Measurements from ENCODE around the gene APPBP2. TPM values are rescaled to one million over a fixed set of nuclear protein-coding genes. Genes with fewer than 3 reads are reported as not detected.
A peak's percentile ranks its signal among the peaks of the same experiment; 100 is the strongest.
"Not testable (repeated sequence)": the region's sequence is repeated elsewhere in the genome, so short reads cannot be mapped to it uniquely, and the experiment has no call there.

The APPBP2 gene
- total RNA-seq, 1 experiment from 2014 or later, result 32.5 TPM

DNA sequence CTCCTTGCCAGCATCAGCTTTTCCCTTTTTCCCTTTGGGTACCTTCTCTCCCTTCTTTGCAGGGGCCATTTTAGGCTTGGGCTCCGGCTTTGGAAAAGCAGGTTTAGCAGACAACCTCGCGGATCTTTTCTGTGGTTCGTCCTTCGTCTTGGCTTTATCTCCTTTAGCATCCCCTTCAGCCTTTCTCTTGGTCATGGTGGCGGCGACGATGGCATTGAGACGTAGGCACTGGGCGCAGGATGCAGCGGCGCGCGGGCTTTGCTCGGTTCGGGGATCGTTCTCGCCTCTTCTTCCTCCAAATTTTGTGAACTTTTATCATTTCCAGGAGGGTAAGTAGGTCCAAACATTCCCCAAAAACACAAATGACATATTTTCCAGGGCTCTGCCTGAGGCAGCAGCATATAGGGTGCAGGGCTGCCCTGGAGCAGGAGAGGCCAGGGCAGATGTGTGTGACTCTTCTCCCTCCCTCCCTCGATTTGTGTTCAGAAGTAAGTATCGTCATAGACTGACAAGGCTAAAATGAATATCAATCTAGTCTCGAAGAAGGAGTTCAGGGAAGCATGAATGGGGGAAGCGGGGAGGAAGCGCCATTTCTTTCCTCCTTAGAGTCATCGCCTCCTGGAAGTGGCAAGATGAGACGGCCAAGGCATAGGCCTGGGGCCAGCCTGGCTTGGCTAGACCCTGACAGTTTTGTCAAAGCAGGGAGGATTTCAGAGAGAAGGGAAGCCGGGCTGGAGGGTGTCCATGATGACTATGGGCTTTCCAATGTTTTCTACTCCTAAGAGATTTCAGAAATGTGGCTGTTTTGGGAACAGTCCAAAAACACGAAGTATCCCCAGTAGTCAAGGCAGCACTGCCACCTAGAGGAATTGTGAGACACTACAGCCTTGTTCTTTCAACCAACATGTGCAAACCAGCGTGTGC, 90.5 kb downstream of the APPBP2 start:
- Histone ChIP-seq H3K9me2 (ENCODE audit: insufficient read depth) (no peaks in the 10 kb centered on the region), H3K79me2 (ENCODE audit: low read depth) (no peaks in the 10 kb centered on the region), H3K27me3 (ENCODE audit: insufficient read depth, low read depth) (no peaks in the 10 kb centered on the region), H2AFZ (no peak overlapping the region), H4K20me1 (ENCODE audit: insufficient read depth) (no peaks in the 10 kb centered on the region), H3K36me3 (ENCODE audit: low read depth) (no peaks in the 10 kb centered on the region), H3K27ac (no peak overlapping the region), H3K4me3 (no peak overlapping the region), H3K4me1 (replicated peaks; ENCODE audit: insufficient read depth) (no peaks in the 10 kb centered on the region), H3K9me3 (ENCODE audit: insufficient read depth, low read depth) (no peaks in the 10 kb centered on the region), H3F3A (ENCODE audit: insufficient read depth, low read depth) (no peaks in the 10 kb centered on the region), H3K4me2 (no peak overlapping the region)
- no TSS peak for BruUV-seq (replicated peaks)
- no peak for TF ChIP-seq EZH2 (IDR thresholded peaks at IDR 0.05; ENCODE audit: low read depth)
- TF ChIP-seq, protein P1, sequence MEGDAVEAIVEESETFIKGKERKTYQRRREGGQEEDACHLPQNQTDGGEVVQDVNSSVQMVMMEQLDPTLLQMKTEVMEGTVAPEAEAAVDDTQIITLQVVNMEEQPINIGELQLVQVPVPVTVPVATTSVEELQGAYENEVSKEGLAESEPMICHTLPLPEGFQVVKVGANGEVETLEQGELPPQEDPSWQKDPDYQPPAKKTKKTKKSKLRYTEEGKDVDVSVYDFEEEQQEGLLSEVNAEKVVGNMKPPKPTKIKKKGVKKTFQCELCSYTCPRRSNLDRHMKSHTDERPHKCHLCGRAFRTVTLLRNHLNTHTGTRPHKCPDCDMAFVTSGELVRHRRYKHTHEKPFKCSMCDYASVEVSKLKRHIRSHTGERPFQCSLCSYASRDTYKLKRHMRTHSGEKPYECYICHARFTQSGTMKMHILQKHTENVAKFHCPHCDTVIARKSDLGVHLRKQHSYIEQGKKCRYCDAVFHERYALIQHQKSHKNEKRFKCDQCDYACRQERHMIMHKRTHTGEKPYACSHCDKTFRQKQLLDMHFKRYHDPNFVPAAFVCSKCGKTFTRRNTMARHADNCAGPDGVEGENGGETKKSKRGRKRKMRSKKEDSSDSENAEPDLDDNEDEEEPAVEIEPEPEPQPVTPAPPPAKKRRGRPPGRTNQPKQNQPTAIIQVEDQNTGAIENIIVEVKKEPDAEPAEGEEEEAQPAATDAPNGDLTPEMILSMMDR (conservative IDR thresholded peaks at IDR 0.05), result peak; percentile 98
- ChIA-PET CTCF (interaction anchor here (0.6 kb wide), 1 partner anchor 203 kb away, joined by 3 read pairs; no protein-coding TSS in a partner anchor), POLR2A (ENCODE audit: unreplicated experiment) (no interaction called here)
- intact Hi-C loops (cut with micrococcal nuclease; ENCODE audit: unreplicated experiment), result loop anchor here (1.0 to 10.0 kb wide), 3 partner anchors 203 to 292 kb away; no protein-coding TSS in a partner anchor
- peak; percentile 55 to 72 for DNase-seq

DNA sequence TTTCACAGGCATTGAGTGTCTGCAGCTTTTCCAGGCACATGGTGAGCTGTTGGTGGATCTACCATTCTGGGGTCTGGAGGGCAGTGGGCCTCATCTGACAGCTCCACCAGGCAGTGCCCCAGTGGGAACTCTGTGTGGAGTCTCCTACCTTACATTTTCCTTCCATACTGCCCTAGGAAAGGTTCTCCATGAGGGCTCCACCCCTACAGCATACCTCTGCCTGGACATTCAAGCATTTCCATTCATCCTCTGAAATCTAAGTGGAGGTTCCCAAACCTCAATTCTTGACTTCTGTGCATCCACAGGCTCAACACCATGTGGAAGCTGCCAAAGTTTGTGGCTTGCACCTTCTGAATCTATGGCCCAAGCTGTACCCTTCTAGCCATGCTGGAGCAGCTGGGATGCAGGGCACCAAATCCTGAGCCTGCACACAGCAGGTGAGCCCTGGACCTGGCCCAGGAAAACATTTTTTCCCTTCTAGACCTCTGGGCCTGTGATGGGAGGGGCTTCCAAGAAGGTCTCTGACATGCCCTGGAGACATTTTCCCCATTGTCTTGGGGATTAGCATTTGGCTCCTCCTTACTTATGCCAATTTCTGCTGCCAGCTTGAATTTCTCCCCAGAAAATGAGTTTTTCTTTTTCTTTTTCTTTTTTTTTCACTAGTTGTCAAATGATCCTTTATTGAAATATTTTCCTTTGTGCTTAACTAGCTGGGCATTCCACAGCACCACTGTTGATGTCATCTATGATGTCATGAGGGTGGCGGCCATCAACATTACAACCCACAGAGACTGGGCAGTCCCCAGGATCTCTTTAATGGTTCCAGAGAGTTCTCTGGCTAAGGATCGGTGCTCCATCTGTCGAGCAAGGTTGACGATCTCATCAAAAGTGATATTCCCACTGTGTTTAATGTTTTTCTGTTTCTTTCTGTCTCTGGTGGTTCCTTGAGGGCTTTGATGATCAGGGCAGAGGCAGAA, 92.7 kb downstream of the APPBP2 start:
- H4K20me1 ChIP-seq (ENCODE audit: insufficient read depth); H3F3A ChIP-seq (ENCODE audit: insufficient read depth, low read depth); H3K9me3 ChIP-seq (ENCODE audit: insufficient read depth, low read depth); H3K9me2 ChIP-seq (ENCODE audit: insufficient read depth); H2AFZ ChIP-seq; POLR2A ChIA-PET (ENCODE audit: unreplicated experiment); BruUV-seq (replicated peaks); H3K4me1 ChIP-seq (replicated peaks; ENCODE audit: insufficient read depth); H3K27me3 ChIP-seq (ENCODE audit: insufficient read depth, low read depth); H3K36me3 ChIP-seq (ENCODE audit: low read depth); H3K27ac ChIP-seq; DNase-seq; H3K4me2 ChIP-seq; H3K79me2 ChIP-seq (ENCODE audit: low read depth); H3K4me3 ChIP-seq: not testable (repeated sequence)
- intact Hi-C loops (cut with micrococcal nuclease; ENCODE audit: unreplicated experiment), result loop anchor here (10.0 kb wide), 1 partner anchor 209 kb away; no protein-coding TSS in a partner anchor
- CTCF ChIA-PET, result interaction anchor here (0.6 kb wide), 1 partner anchor 189 kb away, joined by 7 read pairs; no protein-coding TSS in a partner anchor

DNA sequence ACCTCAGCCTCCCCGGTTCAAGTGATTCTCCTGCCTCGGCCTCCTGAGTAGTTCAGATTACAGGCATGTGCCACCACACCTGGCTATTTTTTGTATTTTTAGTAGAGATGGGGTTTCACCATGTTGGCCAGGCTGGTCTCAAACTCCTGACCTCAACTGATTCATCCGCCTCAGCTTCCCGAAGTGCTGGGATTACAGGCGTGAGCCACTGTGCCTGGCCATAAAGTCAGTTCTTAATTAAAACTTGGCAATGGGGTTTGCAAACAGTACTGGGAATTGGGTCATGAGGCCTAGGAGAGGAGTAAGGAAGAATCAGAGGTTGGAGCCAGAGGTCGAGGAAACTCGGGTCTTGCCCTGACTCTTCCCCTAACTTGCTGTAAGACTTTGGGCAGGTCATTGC, 95.5 kb downstream of the APPBP2 start:
- CTCF ChIA-PET; H3K27me3 ChIP-seq (ENCODE audit: insufficient read depth, low read depth): not testable (repeated sequence)

DNA sequence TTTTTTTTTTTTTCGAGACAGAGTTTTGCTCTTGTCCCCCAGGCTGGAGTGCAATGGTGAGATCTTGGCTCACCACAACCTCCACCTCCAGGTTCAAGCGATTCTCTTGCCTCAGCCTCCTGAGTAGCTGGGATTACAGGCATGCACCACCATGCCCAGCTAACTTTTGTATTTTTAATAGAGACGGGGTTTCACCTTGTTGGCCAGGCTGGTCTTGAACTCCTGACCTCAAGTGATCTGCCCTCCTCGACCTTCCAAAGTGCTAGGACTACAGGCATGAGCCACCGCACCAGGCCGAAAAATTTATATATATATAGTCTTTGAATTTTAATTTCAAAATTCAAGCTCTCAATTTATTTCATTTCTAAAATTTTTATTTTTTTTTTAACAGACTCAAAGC, 97.6 kb downstream of the APPBP2 start:
- H3K4me2 ChIP-seq; H2AFZ ChIP-seq; H3K9me3 ChIP-seq (ENCODE audit: insufficient read depth, low read depth); H3K36me3 ChIP-seq (ENCODE audit: low read depth); H4K20me1 ChIP-seq (ENCODE audit: insufficient read depth); DNase-seq; H3F3A ChIP-seq (ENCODE audit: insufficient read depth, low read depth); BruUV-seq (replicated peaks); H3K9me2 ChIP-seq (ENCODE audit: insufficient read depth); intact Hi-C loops (cut with micrococcal nuclease; ENCODE audit: unreplicated experiment); H3K4me1 ChIP-seq (replicated peaks; ENCODE audit: insufficient read depth); H3K27ac ChIP-seq; H3K4me3 ChIP-seq; H3K79me2 ChIP-seq (ENCODE audit: low read depth); H3K27me3 ChIP-seq (ENCODE audit: insufficient read depth, low read depth): not testable (repeated sequence)
- ChIA-PET POLR2A (ENCODE audit: unreplicated experiment) (interaction anchor here (0.6 kb wide), 3 partner anchors 51 to 195 kb away, joined by 3 to 6 read pairs (median 3); no protein-coding TSS in a partner anchor), CTCF (interaction anchor here (0.6 kb wide), 1 partner anchor 55 kb away, joined by 9 read pairs; no protein-coding TSS in a partner anchor)

More for the DNA sequence above, 95.5 kb downstream of the APPBP2 start:
- H3K4me2 ChIP-seq; H3K27ac ChIP-seq; H3F3A ChIP-seq (ENCODE audit: insufficient read depth, low read depth); H4K20me1 ChIP-seq (ENCODE audit: insufficient read depth); H3K79me2 ChIP-seq (ENCODE audit: low read depth); DNase-seq; H3K9me3 ChIP-seq (ENCODE audit: insufficient read depth, low read depth); POLR2A ChIA-PET (ENCODE audit: unreplicated experiment); H3K4me3 ChIP-seq; H2AFZ ChIP-seq; H3K9me2 ChIP-seq (ENCODE audit: insufficient read depth); H3K4me1 ChIP-seq (replicated peaks; ENCODE audit: insufficient read depth); BruUV-seq (replicated peaks); H3K36me3 ChIP-seq (ENCODE audit: low read depth): not testable (repeated sequence)
- intact Hi-C loops (cut with micrococcal nuclease; ENCODE audit: unreplicated experiment), result loop anchor here (10.0 kb wide), 1 partner anchor 206 kb away; no protein-coding TSS in a partner anchor

Measured in PC-9 (cell line).